ENCODE results near the gene PKIG.

DNA sequence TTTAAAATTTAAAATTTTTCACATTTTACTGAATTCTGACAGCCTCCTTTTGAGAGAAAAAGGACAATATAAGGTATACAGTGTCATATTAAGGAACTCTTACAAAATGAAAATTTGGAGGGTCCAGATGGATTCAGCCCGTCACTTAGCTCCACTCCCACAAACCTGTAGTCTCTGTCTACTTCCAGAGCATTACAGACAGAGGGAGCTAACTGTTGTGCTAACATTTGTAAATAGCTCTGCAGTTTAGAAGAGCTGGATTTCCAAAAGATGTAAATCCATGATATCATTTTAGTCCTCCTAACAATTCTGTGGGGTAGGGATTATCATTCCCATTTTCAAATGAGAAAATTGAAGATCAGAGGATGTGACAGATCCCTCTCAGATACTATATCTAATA lies 44.4 kb upstream of the PKIG start:
- TF ChIP-seq, protein P1, sequence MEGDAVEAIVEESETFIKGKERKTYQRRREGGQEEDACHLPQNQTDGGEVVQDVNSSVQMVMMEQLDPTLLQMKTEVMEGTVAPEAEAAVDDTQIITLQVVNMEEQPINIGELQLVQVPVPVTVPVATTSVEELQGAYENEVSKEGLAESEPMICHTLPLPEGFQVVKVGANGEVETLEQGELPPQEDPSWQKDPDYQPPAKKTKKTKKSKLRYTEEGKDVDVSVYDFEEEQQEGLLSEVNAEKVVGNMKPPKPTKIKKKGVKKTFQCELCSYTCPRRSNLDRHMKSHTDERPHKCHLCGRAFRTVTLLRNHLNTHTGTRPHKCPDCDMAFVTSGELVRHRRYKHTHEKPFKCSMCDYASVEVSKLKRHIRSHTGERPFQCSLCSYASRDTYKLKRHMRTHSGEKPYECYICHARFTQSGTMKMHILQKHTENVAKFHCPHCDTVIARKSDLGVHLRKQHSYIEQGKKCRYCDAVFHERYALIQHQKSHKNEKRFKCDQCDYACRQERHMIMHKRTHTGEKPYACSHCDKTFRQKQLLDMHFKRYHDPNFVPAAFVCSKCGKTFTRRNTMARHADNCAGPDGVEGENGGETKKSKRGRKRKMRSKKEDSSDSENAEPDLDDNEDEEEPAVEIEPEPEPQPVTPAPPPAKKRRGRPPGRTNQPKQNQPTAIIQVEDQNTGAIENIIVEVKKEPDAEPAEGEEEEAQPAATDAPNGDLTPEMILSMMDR (IDR thresholded peaks at IDR 0.05), result peak in 2 of 4 experiments; percentile 9 to 35
- TF ChIP-seq POLR2A (IDR thresholded peaks at IDR 0.05) (no peak), POLR2AphosphoS5 (IDR thresholded peaks at IDR 0.05) (no peak)
